Measurements from ENCODE around the gene SPACA4. TPM values are rescaled to one million over a fixed set of nuclear protein-coding genes. Genes with fewer than 3 reads are reported as not detected.

SPACA4 gene
- total and polyA plus RNA-seq, 7 donors: 0.34 TPM; not detected in 6

DNA sequence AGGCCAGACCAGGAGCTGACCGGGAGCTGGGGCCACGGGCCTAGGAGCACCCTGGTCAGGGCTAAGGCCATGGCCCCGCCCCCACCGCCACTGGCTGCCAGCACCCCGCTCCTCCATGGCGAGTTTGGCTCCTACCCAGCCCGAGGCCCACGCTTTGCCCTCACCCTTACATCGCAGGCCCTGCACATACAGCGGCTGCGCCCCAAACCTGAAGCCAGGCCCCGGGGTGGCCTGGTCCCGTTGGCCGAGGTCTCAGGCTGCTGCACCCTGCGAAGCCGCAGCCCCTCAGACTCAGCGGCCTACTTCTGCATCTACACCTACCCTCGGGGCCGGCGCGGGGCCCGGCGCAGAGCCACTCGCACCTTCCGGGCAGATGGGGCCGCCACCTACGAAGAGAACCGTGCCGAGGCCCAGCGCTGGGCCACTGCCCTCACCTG, 19.4 kb downstream of the SPACA4 start:
- 56 to 90% methylated on average over 30 of the region's 30 CpGs for whole genome bisulfite sequencing, 2 donors
- H3K27me3 ChIP-seq: no peaks in the 10 kb centered on the region
- H3K4me1 ChIP-seq: peaks cover 0 to 51% (median 41%) of the 10 kb centered on the region in 4 donors
- H3K27ac ChIP-seq: no peak overlapping the region
- H3K36me3 ChIP-seq: peaks cover 0 to 19% (median 0%) of the 10 kb centered on the region in 4 donors
- H3K9me3 ChIP-seq: no peaks in the 10 kb centered on the region
- TF ChIP-seq, protein P1, sequence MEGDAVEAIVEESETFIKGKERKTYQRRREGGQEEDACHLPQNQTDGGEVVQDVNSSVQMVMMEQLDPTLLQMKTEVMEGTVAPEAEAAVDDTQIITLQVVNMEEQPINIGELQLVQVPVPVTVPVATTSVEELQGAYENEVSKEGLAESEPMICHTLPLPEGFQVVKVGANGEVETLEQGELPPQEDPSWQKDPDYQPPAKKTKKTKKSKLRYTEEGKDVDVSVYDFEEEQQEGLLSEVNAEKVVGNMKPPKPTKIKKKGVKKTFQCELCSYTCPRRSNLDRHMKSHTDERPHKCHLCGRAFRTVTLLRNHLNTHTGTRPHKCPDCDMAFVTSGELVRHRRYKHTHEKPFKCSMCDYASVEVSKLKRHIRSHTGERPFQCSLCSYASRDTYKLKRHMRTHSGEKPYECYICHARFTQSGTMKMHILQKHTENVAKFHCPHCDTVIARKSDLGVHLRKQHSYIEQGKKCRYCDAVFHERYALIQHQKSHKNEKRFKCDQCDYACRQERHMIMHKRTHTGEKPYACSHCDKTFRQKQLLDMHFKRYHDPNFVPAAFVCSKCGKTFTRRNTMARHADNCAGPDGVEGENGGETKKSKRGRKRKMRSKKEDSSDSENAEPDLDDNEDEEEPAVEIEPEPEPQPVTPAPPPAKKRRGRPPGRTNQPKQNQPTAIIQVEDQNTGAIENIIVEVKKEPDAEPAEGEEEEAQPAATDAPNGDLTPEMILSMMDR (IDR thresholded peaks at IDR 0.05): no peak
- TF ChIP-seq POLR2AphosphoS5 (IDR thresholded peaks at IDR 0.05): no peak
- no peak for TF ChIP-seq EP300 (IDR thresholded peaks at IDR 0.05)
- no peak for TF ChIP-seq POLR2A (IDR thresholded peaks at IDR 0.05)
- H3K4me3 ChIP-seq: no peak overlapping the region
- intact Hi-C loops (cut with DNase I): loop anchor here (10.0 kb wide), 1 partner anchor 1351 kb away; the partner anchor contains the start of gene INAFM1
- peak; percentile 65 for DNase-seq

GRCh38 chr19:48627201-48627864, 20.8 kb downstream of the SPACA4 start:
- Histone ChIP-seq H3K9me3 (no peaks in the 10 kb centered on the region), H3K27me3 (no peaks in the 10 kb centered on the region), H3K4me1 (peaks cover 0 to 63% (median 51%) of the 10 kb centered on the region in 4 donors), H3K4me3 (no peak overlapping the region), H3K27ac (peak overlapping the region in 2 of 4 donors; percentile 7 to 91), H3K36me3 (peaks cover 0 to 31% (median 0%) of the 10 kb centered on the region in 4 donors)
- intact Hi-C loops (cut with DNase I): loop anchor here (10.0 kb wide), 1 partner anchor 1353 kb away; the partner anchor contains the start of gene INAFM1
- 56 to 70% methylated on average over 6 of the region's 6 CpGs for WGBS, 2 donors
- DNase-seq: peak; percentile 68
- TF ChIP-seq POLR2AphosphoS5 (IDR thresholded peaks at IDR 0.05) (no peak), POLR2A (IDR thresholded peaks at IDR 0.05) (no peak), EP300 (IDR thresholded peaks at IDR 0.05) (no peak)
- TF ChIP-seq, protein P1 (IDR thresholded peaks at IDR 0.05): no peak

DNA sequence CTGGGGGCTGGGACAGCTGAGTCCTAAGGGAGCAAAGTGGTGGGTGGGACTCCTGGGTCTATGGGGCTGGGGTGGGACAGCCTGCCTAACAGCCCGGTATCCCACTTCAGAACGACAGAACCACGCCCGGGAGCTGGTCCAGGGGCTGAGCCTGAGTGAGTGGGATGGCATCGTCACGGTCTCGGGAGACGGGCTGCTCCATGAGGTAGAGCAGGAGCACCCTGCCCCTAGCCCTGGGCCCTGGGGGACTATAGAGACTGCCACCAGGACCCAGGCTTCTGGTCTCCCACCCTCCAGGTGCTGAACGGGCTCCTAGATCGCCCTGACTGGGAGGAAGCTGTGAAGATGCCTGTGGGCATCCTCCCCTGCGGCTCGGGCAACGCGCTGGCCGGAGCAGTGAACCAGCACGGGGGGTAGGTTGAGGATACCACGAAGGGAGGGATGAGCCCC, 21.3 kb downstream of the SPACA4 start:
- no peak for TF ChIP-seq EP300 (IDR thresholded peaks at IDR 0.05)
- TF ChIP-seq, protein P1 (IDR thresholded peaks at IDR 0.05): no peak
- no peak for TF ChIP-seq POLR2AphosphoS5 (IDR thresholded peaks at IDR 0.05)
- TF ChIP-seq POLR2A (IDR thresholded peaks at IDR 0.05): no peak
- 75 to 88% methylated on average over 17 of the region's 17 CpGs for WGBS, 2 donors
- Histone ChIP-seq H3K36me3 (peaks cover 0 to 37% (median 2%) of the 10 kb centered on the region in 4 donors), H3K9me3 (no peaks in the 10 kb centered on the region), H3K4me1 (peaks cover 0 to 64% (median 53%) of the 10 kb centered on the region in 4 donors), H3K4me3 (no peak overlapping the region), H3K27me3 (no peaks in the 10 kb centered on the region), H3K27ac (peak overlapping the region; percentile 3 to 91 (median 32))
- intact Hi-C loops (cut with DNase I): loop anchor here (10.0 kb wide), 1 partner anchor 1353 kb away; the partner anchor contains the start of gene INAFM1
- DNase-seq: peak; percentile 70

GRCh38 chr19:48628486-48629296, 22.1 kb downstream of the SPACA4 start:
- Histone ChIP-seq H3K27me3 (no peaks in the 10 kb centered on the region), H3K27ac (peak overlapping the region; percentile 56 to 99 (median 92)), H3K4me3 (no peak overlapping the region), H3K4me1 (peaks cover 0 to 64% (median 53%) of the 10 kb centered on the region in 4 donors), H3K36me3 (peaks cover 0 to 39% (median 4%) of the 10 kb centered on the region in 4 donors), H3K9me3 (no peaks in the 10 kb centered on the region)
- peak; percentile 77 for DNase-seq
- TF ChIP-seq, protein P1 (IDR thresholded peaks at IDR 0.05): no peak
- TF ChIP-seq POLR2AphosphoS5 (IDR thresholded peaks at IDR 0.05) (no peak), POLR2A (IDR thresholded peaks at IDR 0.05) (no peak), EP300 (IDR thresholded peaks at IDR 0.05) (no peak)
- intact Hi-C loops (cut with DNase I): loop anchor here (10.0 kb wide), 1 partner anchor 1354 kb away; the partner anchor contains the start of gene INAFM1
- WGBS, 2 donors: 79 to 88% methylated on average over 34 of the region's 34 CpGs
